Thyroid gland (tissue), 4 donors: ENCODE measurements around the gene HDAC8. TPM values are rescaled to one million over a fixed set of nuclear protein-coding genes. Genes with fewer than 3 reads are reported as not detected.

Experiments
- DNase-seq, 2 donors: peaks; one replicate each; pipeline ENCODE4 v3.0.0-alpha.2; 2019
- H3K27ac ChIP-seq, 3 donors: fragments of 200-600 bp; sonication (generic); 1 replicate in 2 of 3; 2 replicates in 1 of 3; pipeline ENCODE4 v1.5.1; 2016 to 2019; ENCODE audit warnings: mild to moderate bottlenecking in 1 of 3, moderate library complexity in 1 of 3
- H3K27me3 ChIP-seq: fragments of 200-600 bp; sonication (generic); one replicate; pipeline ENCODE4 v1.5.1; 2019
- H3K36me3 ChIP-seq, 2 donors: fragments of 200-600 bp; sonication (generic); one replicate each; pipeline ENCODE4 v1.5.1; 2016 to 2019
- H3K4me1 ChIP-seq, 2 donors: fragments of 200-600 bp; sonication (generic); one replicate each; pipeline ENCODE4 v1.5.1; 2017 to 2019
- H3K4me3 ChIP-seq, 3 donors: fragments of 200-600 bp; sonication (generic); replicated peaks in 1 of 3; 1 replicate in 2 of 3; 2 replicates in 1 of 3; pipeline ENCODE4 v1.5.1; 2016; ENCODE audit warnings: mild to moderate bottlenecking in 1 of 3
- H3K9me3 ChIP-seq: fragments of 200-600 bp; sonication (generic); one replicate; pipeline ENCODE4 v1.5.1; 2017
- POLR2A ChIP-seq, 2 donors: fragments of 450-650 bp; IDR thresholded peaks; one replicate each; pipeline ENCODE4 v1.6.1; 2017; ENCODE audit warnings: antibody characterized with exemption in 2 of 2, mild to moderate bottlenecking in 2 of 2, moderate library complexity in 1 of 2
- WGBS, 2 donors: methylation state at CpG; one replicate each; pipeline ENCODE4 v1.1.5; 2017; 5-methylcytosine and 5-hydroxymethylcytosine counted together
- intact Hi-C: fragments of 100-400 bp; cut with DNase I; formaldehyde crosslinking; loops from one replicate; pipeline ENCODE4 v1.15.1; 2023
- total RNA-seq, 4 donors: library from RNA; depleted of rRNA; stranded (reverse); fragments of >200 nt; gene quantifications; one replicate each; pipeline ENCODE4 v1.2.3, GENCODE V29; 2016
- TF ChIP-seq, protein P1 (sequence below), 6 experiments: fragments of 200-600 bp in 3 of 6; fragments of 450-650 bp in 3 of 6; sonication (generic) in 3 of 6; IDR thresholded peaks; one replicate each; pipeline ENCODE4 v1.5.1; 2016 to 2019; ENCODE audit warnings: antibody characterized with exemption in 6 of 6, mild to moderate bottlenecking in 2 of 6, inconsistent platforms in 1 of 6, moderate library complexity in 1 of 6

The HDAC8 gene
- total RNA-seq, 4 donors from 2014 or later: 46.5 to 74.9 (median 55.4) TPM

GRCh38 chrX:72306085-72306801 lies 266.4 kb downstream of the HDAC8 start:
- intact Hi-C loops: no loop called here
- peak in 1 of 2 donors; percentile 13 for DNase-seq
- Histone ChIP-seq H3K27ac (no peak overlapping the region), H3K27me3 (peaks cover 4% of the 10 kb centered on the region), H3K9me3 (no peaks in the 10 kb centered on the region), H3K36me3 (no peaks in the 10 kb centered on the region), H3K4me1 (peaks cover 6 to 27% of the 10 kb centered on the region in 2 donors), H3K4me3 (peak overlapping the region; percentile 15 to 42 (median 15))
- no peak for TF ChIP-seq POLR2A (IDR thresholded peaks at IDR 0.05)
- TF ChIP-seq, protein P1, sequence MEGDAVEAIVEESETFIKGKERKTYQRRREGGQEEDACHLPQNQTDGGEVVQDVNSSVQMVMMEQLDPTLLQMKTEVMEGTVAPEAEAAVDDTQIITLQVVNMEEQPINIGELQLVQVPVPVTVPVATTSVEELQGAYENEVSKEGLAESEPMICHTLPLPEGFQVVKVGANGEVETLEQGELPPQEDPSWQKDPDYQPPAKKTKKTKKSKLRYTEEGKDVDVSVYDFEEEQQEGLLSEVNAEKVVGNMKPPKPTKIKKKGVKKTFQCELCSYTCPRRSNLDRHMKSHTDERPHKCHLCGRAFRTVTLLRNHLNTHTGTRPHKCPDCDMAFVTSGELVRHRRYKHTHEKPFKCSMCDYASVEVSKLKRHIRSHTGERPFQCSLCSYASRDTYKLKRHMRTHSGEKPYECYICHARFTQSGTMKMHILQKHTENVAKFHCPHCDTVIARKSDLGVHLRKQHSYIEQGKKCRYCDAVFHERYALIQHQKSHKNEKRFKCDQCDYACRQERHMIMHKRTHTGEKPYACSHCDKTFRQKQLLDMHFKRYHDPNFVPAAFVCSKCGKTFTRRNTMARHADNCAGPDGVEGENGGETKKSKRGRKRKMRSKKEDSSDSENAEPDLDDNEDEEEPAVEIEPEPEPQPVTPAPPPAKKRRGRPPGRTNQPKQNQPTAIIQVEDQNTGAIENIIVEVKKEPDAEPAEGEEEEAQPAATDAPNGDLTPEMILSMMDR (IDR thresholded peaks at IDR 0.05): no peak
- 0% methylated on average over 2 of the region's 92 CpGs; no CpG with 5 or more reads in 1 of the 2 donors for WGBS, 2 donors

- TF ChIP-seq, protein P1 (IDR thresholded peaks at IDR 0.05): no peak
- no peak for TF ChIP-seq POLR2A (IDR thresholded peaks at IDR 0.05)
- Histone ChIP-seq H3K36me3 (no peaks in the 10 kb centered on the region), H3K27me3 (peaks cover 4% of the 10 kb centered on the region), H3K27ac (no peak within 1 kb of the TSS), H3K9me3 (no peaks in the 10 kb centered on the region), H3K4me3 (peak within 1 kb of the TSS; percentile 15 to 42 (median 15)), H3K4me1 (peaks cover 6 to 27% of the 10 kb centered on the region in 2 donors)
- intact Hi-C loops: no loop called here
- DNase-seq: peak in 1 of 2 donors; percentile 9
- WGBS, 2 donors: 0 to 5% methylated on average over 3 to 4 of the region's 68 CpGs
These were observed 267.2 kb downstream of the HDAC8 start, which contains the start of gene CITED1 for GRCh38 chrX:72305286-72306084. TSS of gene CITED1 (minus strand) at chrX:72305914. CDS start at chrX:72302869, 3,045 bp downstream.

DNA sequence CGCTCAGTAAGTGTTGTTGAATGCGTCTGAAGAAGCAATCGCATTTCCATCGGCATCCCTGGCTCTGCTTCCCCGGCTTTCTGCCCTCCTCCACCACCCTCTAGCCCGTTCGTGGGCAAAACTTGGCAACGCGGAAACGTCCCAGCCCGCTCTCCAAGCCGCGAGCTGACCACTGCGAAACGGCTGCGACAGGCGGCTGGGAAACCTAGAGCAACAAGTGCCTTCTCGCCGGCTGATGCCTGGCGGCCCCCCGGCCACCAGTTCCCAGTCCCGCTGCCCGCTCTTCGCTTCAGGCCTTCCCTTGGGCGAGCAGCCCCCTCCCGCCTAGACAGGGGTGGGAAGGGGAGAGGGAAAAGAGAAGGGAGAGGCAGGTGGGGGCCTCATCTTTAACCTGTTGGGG lies 267.8 kb downstream of the HDAC8 start:
- H3K27me3 ChIP-seq: peaks cover 4% of the 10 kb centered on the region
- peak in 1 of 2 donors; percentile 49 for DNase-seq
- no peaks in the 10 kb centered on the region for H3K36me3 ChIP-seq
- H3K27ac ChIP-seq: no peak overlapping the region
- H3K4me1 ChIP-seq: peaks cover 6 to 27% of the 10 kb centered on the region in 2 donors
- 3 to 12% methylated on average over 12 to 13 of the region's 26 CpGs for WGBS, 2 donors
- H3K9me3 ChIP-seq: no peaks in the 10 kb centered on the region
- intact Hi-C loops: no loop called here
- no peak for TF ChIP-seq POLR2A (IDR thresholded peaks at IDR 0.05)
- TF ChIP-seq, protein P1 (IDR thresholded peaks at IDR 0.05): no peak
- H3K4me3 ChIP-seq: peak overlapping the region in 1 of 3 donors; percentile 42

- TF ChIP-seq POLR2A (IDR thresholded peaks at IDR 0.05): no peak
- TF ChIP-seq, protein P1 (IDR thresholded peaks at IDR 0.05): no peak
- 92 to 95% methylated on average over 7 to 8 of the region's 9 CpGs for WGBS, 2 donors
- Histone ChIP-seq H3K4me1 (peaks cover 0 to 11% of the 10 kb centered on the region in 2 donors), H3K9me3 (no peaks in the 10 kb centered on the region), H3K36me3 (no peaks in the 10 kb centered on the region), H3K27ac (no peak overlapping the region), H3K27me3 (peaks cover 4% of the 10 kb centered on the region), H3K4me3 (no peak overlapping the region)
- no peak for DNase-seq
- intact Hi-C loops: no loop called here
These were observed 270.9 kb downstream of the HDAC8 start for GRCh38 chrX:72301781-72302180.
